22Rv1 (cell line): Measurements from ENCODE around the gene MFSD8.

Source experiments
- CTCF ChIP-seq: fragments of 450-650 bp; IDR thresholded peaks from 2 replicates; pipeline ENCODE4 v1.5.1; 2017; ENCODE audit warnings: mild to moderate bottlenecking
- ZFX ChIP-seq: fragments of 450-650 bp; IDR thresholded peaks from 2 replicates; pipeline ENCODE4 v1.6.1; 2017; ENCODE audit warnings: antibody characterized with exemption, borderline replicate concordance

- TF ChIP-seq CTCF (no peak), ZFX (no peak)
These were observed 59.9 kb downstream of the MFSD8 start for GRCh38 chr4:127905029-127905428.
